WTC11 (cell line): ENCODE measurements around the gene FAM124A.

Experiments
- EMX1 ChIP-seq: fragments of 250-450 bp; sonication (Bioruptor Pico); IDR thresholded peaks from 2 replicates; pipeline ENCODE4 v1.8.0; 2021; ENCODE audit warnings: mild to moderate bottlenecking
- ETV6 ChIP-seq: sonication (generic); formaldehyde crosslinking; IDR thresholded peaks from 2 replicates; pipeline ENCODE4 v1.8.1; 2022; ENCODE audit warnings: mild to moderate bottlenecking, missing genetic modification reagents
- JUN ChIP-seq: sonication (generic); formaldehyde crosslinking; IDR thresholded peaks from 2 replicates; pipeline ENCODE4 v1.8.0; 2023; ENCODE audit warnings: mild to moderate bottlenecking, missing genetic modification reagents
- NFE2L1 ChIP-seq: sonication (generic); formaldehyde crosslinking; IDR thresholded peaks from 2 replicates; pipeline ENCODE4 v1.8.1; 2023; ENCODE audit warnings: missing genetic modification reagents
- NR3C1 ChIP-seq: sonication (generic); formaldehyde crosslinking; conservative IDR thresholded peaks from 2 replicates; pipeline ENCODE4 v1.8.1; 2023; ENCODE audit warnings: low read depth, mild to moderate bottlenecking, missing genetic modification reagents
- ZBTB21 ChIP-seq: sonication (generic); formaldehyde crosslinking; IDR thresholded peaks from 2 replicates; pipeline ENCODE4 v1.8.1; 2023; ENCODE audit warnings: mild to moderate bottlenecking, missing genetic modification reagents, borderline replicate concordance
- ZNF138 ChIP-seq: sonication (generic); formaldehyde crosslinking; conservative IDR thresholded peaks from 2 replicates; pipeline ENCODE4 v1.8.1; 2022; ENCODE audit warnings: mild to moderate bottlenecking, moderate library complexity, missing genetic modification reagents
- ZNF423 ChIP-seq: fragments of 250-450 bp; sonication (Bioruptor Pico); IDR thresholded peaks from 2 replicates; pipeline ENCODE4 v2.1.2; 2022; ENCODE audit warnings: mild to moderate bottlenecking, moderate library complexity
- TF ChIP-seq, protein P1 (sequence below): sonication (generic); formaldehyde crosslinking; IDR thresholded peaks from 2 replicates; pipeline ENCODE4 v1.8.0; 2022; ENCODE audit warnings: mild to moderate bottlenecking, missing genetic modification reagents
- TF ChIP-seq, protein P2 (sequence below): fragments of 200-600 bp; IDR thresholded peaks from 2 replicates; pipeline ENCODE4 v1.8.0; 2022; ENCODE audit warnings: antibody characterized with exemption
- TF ChIP-seq, protein P3 (sequence below): sonication (generic); formaldehyde crosslinking; IDR thresholded peaks from 2 replicates; pipeline ENCODE4 v1.8.1; 2022; ENCODE audit warnings: mild to moderate bottlenecking, missing genetic modification reagents, moderate library complexity, borderline replicate concordance
- TF ChIP-seq, protein P4 (sequence below): sonication (generic); formaldehyde crosslinking; IDR thresholded peaks from 2 replicates; pipeline ENCODE4 v1.8.1; 2023; ENCODE audit warnings: mild to moderate bottlenecking, moderate library complexity, missing genetic modification reagents

DNA sequence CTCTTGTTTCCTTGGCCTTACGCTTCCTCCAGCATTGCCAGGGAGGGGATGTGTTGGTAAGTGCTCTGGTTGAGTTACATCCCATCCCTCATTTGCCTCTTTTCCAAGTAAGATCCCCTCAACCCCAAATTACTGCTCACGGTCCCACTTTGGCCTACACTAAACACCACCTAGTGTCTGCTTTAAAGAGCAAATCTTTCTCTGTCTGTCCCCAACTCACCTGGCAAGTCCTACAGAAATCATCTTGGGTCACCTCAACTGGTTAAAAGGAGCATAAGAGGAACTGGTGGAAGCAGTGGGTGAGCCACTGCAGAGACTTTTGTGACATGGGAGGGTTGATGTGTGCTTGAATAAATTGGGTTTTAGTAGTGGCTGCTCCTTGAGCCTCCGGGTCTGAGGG, 62.1 kb downstream of the FAM124A start:
- TF ChIP-seq, protein P1, sequence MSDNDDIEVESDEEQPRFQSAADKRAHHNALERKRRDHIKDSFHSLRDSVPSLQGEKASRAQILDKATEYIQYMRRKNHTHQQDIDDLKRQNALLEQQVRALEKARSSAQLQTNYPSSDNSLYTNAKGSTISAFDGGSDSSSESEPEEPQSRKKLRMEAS (CRISPR knock-in tag): no peak
- no peak for TF ChIP-seq ZNF423 (CRISPR knock-in tag)
- TF ChIP-seq, protein P2, sequence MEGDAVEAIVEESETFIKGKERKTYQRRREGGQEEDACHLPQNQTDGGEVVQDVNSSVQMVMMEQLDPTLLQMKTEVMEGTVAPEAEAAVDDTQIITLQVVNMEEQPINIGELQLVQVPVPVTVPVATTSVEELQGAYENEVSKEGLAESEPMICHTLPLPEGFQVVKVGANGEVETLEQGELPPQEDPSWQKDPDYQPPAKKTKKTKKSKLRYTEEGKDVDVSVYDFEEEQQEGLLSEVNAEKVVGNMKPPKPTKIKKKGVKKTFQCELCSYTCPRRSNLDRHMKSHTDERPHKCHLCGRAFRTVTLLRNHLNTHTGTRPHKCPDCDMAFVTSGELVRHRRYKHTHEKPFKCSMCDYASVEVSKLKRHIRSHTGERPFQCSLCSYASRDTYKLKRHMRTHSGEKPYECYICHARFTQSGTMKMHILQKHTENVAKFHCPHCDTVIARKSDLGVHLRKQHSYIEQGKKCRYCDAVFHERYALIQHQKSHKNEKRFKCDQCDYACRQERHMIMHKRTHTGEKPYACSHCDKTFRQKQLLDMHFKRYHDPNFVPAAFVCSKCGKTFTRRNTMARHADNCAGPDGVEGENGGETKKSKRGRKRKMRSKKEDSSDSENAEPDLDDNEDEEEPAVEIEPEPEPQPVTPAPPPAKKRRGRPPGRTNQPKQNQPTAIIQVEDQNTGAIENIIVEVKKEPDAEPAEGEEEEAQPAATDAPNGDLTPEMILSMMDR: no peak
- TF ChIP-seq ZNF138 (CRISPR knock-in tag): no peak
- TF ChIP-seq JUN (CRISPR knock-in tag): no peak
- TF ChIP-seq, protein P3, sequence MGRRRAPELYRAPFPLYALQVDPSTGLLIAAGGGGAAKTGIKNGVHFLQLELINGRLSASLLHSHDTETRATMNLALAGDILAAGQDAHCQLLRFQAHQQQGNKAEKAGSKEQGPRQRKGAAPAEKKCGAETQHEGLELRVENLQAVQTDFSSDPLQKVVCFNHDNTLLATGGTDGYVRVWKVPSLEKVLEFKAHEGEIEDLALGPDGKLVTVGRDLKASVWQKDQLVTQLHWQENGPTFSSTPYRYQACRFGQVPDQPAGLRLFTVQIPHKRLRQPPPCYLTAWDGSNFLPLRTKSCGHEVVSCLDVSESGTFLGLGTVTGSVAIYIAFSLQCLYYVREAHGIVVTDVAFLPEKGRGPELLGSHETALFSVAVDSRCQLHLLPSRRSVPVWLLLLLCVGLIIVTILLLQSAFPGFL (CRISPR knock-in tag): no peak
- TF ChIP-seq, protein P4, sequence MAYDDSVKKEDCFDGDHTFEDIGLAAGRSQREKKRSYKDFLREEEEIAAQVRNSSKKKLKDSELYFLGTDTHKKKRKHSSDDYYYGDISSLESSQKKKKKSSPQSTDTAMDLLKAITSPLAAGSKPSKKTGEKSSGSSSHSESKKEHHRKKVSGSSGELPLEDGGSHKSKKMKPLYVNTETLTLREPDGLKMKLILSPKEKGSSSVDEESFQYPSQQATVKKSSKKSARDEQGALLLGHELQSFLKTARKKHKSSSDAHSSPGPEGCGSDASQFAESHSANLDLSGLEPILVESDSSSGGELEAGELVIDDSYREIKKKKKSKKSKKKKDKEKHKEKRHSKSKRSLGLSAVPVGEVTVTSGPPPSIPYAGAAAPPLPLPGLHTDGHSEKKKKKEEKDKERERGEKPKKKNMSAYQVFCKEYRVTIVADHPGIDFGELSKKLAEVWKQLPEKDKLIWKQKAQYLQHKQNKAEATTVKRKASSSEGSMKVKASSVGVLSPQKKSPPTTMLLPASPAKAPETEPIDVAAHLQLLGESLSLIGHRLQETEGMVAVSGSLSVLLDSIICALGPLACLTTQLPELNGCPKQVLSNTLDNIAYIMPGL (CRISPR knock-in tag): no peak
- no peak for TF ChIP-seq NR3C1 (CRISPR knock-in tag)
- no peak for TF ChIP-seq EMX1 (CRISPR knock-in tag)
- TF ChIP-seq ETV6: no peak
- TF ChIP-seq ZBTB21 (CRISPR knock-in tag): no peak
- no peak for TF ChIP-seq NFE2L1 (CRISPR knock-in tag)
